Peyer's patch (tissue), 4 donors: Measurements from ENCODE around the gene TFPI.

Experiments used
- POLR2A ChIP-seq, 2 donors: fragments of 450-650 bp; IDR thresholded peaks; one replicate each; pipeline ENCODE4 v1.5.1; 2017; ENCODE audit warnings: antibody characterized with exemption in 2 of 2, mild to moderate bottlenecking in 2 of 2, moderate library complexity in 2 of 2
- TF ChIP-seq, protein P1 (sequence below), 6 experiments: fragments of 450-650 bp in 4 of 6; fragments of 200-600 bp in 2 of 6; sonication (generic) in 1 of 6; IDR thresholded peaks; one replicate each; pipeline ENCODE4 v1.5.1; 2017 to 2019; ENCODE audit warnings: antibody characterized with exemption in 6 of 6, mild to moderate bottlenecking in 3 of 6, moderate library complexity in 1 of 6

- TF ChIP-seq, protein P1, sequence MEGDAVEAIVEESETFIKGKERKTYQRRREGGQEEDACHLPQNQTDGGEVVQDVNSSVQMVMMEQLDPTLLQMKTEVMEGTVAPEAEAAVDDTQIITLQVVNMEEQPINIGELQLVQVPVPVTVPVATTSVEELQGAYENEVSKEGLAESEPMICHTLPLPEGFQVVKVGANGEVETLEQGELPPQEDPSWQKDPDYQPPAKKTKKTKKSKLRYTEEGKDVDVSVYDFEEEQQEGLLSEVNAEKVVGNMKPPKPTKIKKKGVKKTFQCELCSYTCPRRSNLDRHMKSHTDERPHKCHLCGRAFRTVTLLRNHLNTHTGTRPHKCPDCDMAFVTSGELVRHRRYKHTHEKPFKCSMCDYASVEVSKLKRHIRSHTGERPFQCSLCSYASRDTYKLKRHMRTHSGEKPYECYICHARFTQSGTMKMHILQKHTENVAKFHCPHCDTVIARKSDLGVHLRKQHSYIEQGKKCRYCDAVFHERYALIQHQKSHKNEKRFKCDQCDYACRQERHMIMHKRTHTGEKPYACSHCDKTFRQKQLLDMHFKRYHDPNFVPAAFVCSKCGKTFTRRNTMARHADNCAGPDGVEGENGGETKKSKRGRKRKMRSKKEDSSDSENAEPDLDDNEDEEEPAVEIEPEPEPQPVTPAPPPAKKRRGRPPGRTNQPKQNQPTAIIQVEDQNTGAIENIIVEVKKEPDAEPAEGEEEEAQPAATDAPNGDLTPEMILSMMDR (IDR thresholded peaks at IDR 0.05) = no peak
- no peak for TF ChIP-seq POLR2A (IDR thresholded peaks at IDR 0.05)
Observed at GRCh38 chr2:187569042-187569441, 14.8 kb upstream of the TFPI start.
